ENCODE data around the gene PNPLA8.
"Not testable (repeated sequence)": the region's sequence is repeated elsewhere in the genome, so short reads cannot be mapped to it uniquely, and the experiment has no call there.

The PNPLA8 gene, protein sequence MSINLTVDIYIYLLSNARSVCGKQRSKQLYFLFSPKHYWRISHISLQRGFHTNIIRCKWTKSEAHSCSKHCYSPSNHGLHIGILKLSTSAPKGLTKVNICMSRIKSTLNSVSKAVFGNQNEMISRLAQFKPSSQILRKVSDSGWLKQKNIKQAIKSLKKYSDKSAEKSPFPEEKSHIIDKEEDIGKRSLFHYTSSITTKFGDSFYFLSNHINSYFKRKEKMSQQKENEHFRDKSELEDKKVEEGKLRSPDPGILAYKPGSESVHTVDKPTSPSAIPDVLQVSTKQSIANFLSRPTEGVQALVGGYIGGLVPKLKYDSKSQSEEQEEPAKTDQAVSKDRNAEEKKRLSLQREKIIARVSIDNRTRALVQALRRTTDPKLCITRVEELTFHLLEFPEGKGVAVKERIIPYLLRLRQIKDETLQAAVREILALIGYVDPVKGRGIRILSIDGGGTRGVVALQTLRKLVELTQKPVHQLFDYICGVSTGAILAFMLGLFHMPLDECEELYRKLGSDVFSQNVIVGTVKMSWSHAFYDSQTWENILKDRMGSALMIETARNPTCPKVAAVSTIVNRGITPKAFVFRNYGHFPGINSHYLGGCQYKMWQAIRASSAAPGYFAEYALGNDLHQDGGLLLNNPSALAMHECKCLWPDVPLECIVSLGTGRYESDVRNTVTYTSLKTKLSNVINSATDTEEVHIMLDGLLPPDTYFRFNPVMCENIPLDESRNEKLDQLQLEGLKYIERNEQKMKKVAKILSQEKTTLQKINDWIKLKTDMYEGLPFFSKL

DNA sequence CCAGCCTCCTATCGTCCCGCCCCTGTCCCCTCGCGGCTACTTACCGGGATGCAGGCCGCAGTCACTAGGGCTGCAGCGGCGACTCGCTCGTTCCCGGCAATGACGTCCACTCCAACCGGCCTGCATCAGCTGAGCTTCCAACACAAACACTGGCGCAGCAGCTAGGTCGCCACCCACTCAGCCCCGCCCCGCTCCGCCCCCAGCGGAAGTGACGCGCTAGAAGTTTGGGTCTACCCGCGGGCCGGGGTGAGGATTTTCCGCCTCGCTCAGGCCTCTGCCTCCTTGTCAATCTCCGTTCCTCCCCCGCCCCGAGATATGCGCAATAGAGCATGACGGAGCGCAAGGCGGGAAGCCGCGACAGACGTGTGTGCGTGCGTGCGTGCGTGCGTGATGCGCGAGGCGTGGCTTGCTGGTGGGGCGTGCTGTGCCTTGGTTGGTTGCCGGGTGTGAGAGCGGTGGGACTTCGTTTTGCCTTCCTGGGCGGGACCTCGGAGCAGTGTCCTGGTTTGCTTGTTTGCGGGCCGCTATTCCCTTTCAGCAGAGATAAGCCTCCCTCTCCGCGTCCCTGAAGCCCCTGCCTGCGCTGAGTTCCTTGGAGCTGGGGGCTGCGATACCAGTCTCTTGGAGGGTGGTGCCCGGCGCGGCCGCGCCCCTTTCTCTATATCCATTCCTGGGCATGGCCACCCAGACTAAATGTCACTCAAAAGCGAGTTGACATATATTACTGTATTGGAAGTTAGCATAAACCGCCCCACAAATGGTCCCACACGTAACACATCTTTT lies at the start of gene PNPLA8:
Gene PNPLA8 (minus strand): TSS at position 151 of the 783 bp plus-strand sequence. CDS start 10,644 bp downstream, outside the sequence.
- peak; percentile 100 for DNase-seq (ENCODE audit: low read depth in 2 of 2)

DNA sequence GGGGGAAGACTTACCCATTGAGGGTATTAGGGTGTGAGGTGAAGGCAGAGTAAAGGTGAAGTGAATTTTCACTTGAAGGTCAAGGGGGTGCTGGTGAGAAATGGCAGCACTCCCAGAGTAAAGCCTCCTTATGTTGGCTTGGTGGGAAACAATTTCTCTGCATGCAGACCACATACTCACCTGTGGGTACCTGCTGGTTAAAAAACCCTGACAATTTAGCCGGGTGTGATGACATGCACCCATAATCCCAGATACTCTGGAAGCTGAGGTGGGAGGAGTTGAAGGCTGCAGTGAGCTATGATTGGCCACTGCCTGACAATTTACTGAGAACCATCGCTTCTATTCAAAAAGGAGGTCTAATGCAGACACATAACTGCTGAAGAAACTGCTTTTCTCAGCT lies 49.2 kb upstream of the PNPLA8 start:
- DNase-seq (ENCODE audit: low read depth in 2 of 2), result no peak

DNA sequence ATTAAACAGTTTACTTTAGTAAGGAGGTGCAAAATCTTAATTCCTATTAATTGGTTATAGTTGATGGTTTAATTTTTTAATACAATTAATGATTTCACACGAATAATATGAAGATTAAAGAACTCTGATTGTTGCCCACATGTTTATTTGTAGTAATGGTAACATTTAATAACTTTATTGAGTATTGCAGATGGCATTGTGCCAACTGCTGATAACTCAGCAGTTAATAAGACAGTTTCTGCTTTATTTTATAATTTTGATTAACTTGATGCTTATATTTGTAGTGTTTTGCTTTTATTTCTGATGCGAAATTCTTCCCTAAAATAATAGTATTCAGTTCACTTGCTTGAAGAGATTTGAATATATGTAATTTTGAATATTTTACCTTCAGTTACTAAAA lies 46.5 kb upstream of the PNPLA8 start:
- DNase-seq (ENCODE audit: low read depth in 2 of 2), result no peak

DNA sequence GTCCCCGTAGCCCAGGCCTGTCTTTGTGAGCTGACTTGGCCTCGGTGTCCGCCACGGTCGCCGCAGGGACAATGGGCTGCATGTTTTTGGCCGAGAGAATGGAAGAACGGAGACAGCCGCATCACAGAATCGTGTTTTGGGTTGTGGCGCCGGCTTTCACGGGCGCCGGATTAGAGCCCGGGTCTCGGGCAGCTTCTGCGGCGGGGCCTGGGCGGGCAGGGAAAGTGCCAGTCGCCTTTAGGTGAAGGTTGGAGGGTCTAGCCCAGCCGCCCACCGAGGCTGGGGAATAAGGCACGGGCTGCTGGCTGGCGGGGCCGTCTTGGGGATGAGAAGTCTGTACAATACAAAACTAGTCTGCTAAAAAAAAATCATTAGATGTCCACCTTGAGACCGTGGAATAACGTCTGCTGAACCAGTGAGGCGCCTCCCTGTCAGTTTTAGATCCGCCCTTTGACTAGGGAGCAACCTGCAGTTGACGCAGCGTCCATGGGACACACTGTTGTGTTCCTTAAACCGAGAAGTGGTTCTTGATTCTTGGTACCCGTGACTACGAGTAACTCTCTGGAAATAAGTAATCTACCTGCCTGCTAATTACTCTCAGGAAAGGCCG lies 44.3 kb upstream of the PNPLA8 start:
- peak; percentile 2 to 4 for DNase-seq (ENCODE audit: low read depth in 2 of 2)

DNA sequence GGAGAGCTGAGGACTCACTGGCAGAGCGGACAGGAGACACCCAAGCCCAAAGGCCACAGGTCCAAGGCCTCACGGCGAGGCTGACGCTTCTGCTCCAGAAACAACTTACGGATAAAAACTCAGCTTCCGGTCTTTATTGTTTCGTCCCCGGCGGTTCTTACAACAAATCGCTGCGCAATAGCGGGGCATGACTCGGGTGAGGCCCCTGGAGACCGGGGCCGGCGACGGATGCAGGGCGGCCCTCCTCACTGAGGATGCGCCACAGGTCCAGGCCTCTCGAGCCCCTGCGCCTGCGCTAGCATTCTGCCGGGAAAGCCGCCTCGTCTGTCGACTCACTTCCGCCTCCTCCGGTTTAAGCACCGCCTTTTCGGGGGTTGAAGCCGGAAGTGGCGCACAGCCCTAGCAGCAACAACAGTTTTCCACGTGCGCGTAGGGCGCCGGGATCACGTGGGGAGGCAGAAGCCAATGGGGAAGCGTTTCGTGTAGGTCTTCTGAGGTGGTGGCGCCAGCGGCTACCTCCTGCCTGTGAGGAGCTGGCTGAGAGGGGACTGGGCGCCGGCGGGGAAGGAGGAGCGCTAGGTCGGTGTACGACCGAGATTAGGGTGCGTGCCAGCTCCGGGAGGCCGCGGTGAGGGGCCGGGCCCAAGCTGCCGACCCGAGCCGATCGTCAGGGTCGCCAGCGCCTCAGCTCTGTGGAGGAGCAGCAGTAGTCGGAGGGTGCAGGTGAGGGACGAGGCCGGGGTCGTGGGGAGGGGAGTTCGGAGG lies 43.6 kb upstream of the PNPLA8 start, which contains the start of the genes DNAJB9 and THAP5:
Gene DNAJB9 (plus strand): TSS at position 494 of the 765 bp plus-strand sequence. CDS start 1,853 bp downstream, outside the sequence.
Gene THAP5 (minus strand): TSS at position 326 of the 765 bp plus-strand sequence. CDS start 137 bp downstream, at position 189.
- peak; percentile 98 to 99 for DNase-seq (ENCODE audit: low read depth in 2 of 2)

DNA sequence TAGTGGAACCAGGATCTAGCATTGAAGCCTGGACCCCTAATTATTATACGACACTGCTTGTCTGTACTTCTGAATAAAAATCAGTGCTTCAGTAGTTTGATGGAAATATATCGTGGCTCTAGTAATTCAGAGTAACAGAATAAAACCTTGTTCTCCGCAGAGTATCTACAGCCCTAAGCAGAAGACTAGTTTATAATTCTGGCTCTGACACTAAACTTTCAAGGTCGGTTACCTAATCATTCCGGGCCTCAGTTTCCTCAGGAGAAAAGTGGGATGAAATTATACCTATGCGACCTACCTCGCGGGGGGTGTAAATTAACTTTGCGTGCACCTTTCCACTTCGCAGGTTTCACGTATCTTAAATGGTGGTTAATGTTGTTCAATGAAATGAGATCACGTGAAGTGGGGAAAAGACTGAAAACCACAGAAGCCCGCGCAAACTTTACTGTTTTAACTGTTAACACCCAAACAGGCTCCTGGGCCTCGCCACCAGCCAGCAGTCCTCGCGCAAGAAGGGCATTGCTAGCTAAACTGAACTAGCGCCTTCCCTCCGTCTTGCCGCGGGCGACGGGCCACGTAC lies 43.0 kb upstream of the PNPLA8 start:
- no peak for DNase-seq (ENCODE audit: low read depth in 2 of 2)

DNA sequence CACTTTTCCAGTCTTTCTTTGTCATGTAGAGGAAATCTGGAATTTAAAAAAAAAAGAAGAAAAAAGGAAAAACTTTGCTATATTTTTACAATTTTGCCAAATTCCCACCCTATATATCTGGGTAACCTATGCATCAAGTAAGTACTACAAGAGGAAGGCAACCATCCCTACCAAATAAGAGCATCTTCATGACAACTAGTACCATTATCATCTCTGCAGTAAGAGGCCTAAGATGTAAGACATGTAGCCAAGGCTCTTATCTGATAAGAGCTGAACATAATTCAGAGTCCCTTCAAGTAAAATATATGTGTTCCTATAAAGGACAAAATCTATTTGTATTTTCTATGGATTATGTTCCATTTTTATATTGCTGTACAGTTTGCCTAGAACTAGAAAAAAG lies 40.1 kb upstream of the PNPLA8 start:
- DNase-seq (ENCODE audit: low read depth in 2 of 2), result no peak

DNA sequence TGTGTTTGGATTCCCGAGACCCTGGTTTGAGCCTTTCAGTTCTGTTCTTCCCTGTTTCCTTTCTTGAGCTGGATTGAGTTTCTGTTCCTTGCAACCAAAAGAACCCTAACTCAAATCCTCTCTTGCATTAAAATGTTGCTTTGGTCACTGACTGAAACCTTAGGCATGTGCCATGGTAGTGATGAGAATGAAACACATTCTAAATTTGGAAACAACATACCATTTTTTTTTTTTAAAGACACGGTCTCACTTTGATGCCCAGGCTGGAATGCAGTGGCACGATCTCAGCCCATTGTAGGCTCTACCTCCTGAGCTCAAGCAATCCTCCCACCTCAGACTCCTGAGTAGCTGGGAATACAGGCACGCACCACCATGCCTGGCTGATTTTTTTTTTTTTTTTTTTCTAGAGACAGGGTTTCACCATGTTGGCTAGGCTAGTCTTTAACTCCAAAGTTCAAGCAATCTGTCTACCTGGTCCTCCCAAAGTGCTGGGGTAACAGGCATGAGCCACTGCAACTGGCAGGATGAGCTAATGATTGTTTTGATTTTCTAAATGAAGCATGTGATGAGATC lies 35.2 kb upstream of the PNPLA8 start:
- no peak for DNase-seq (ENCODE audit: low read depth in 2 of 2)

DNA sequence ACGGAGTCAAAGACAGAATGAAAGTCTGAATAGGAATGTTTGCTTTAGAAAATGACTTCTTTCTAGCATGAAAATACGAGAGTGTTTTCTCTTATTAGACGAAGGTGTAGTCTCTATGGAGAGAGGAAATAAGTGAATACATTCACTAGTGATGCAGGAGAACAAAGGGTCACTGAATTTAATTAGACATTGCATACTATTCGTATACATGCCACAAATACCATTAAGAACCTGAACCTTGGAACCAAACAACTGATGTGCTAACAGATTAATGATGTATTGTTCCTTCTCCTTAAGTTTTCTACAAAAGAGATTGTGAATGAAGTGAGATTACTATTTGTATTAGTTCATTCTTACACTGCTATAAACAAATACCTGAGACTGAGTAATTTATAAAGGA lies 33.3 kb upstream of the PNPLA8 start:
- no peak for DNase-seq (ENCODE audit: low read depth in 2 of 2)

DNA sequence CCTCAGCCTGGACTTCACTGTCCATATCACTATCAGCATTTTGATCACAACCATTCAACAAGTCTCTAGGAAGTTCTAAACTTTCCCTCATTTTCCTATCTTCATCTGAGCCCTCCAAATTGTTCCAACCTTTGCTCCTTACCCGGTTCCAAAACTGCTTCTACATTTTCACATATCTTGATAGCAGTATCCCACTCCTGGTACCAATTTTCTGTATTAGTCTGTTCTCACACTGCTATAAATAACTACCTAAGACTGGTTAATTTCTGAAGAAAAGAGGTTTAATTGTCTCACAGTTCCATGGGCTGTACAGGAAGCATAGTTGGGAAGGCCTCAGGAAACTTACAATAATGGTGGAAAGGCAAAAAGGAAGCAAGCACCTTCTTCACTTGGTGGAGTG lies 31.7 kb upstream of the PNPLA8 start:
- no peak for DNase-seq (ENCODE audit: low read depth in 2 of 2)

DNA sequence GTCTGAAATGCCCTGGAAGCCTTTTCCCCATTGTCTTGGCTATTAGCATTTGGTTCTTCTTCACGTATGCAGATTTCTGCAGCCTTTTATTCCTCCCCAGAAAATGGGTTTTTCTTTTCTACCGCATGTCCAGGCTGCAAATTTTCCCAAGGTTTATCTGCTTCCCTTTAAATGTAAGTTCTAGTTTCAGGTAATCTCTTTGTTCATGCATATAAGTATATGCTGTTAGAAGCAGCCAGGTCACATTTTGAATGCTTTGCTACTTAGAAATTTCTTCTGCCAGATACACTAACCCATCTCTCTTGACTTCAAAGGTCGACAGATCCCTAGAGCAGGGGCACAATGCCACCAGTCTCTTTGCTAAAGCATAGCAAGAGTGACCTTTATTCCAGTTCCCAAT lies 31.3 kb upstream of the PNPLA8 start:
- DNase-seq (ENCODE audit: low read depth in 2 of 2), result no peak

DNA sequence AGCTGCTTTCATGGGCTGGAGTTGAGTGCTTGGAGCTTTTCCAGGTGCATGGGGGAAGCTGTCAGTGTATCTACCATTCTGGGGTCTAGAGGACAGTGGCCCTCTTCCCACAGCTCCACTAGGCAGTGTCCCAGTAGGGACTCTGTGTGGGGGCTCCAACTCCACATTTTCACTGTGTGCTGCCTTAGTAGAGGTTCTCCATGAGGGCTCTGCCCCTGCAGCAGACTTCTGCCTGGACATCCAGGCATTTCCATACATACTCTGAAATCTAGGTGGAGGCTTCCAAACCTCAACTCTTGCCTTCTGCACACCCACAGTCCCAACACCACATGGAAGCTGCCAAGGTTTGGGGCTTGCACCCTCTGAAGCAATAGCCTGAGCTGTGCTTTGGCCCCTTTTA lies 30.7 kb upstream of the PNPLA8 start:
- DNase-seq (ENCODE audit: low read depth in 2 of 2), result not testable (repeated sequence)

DNA sequence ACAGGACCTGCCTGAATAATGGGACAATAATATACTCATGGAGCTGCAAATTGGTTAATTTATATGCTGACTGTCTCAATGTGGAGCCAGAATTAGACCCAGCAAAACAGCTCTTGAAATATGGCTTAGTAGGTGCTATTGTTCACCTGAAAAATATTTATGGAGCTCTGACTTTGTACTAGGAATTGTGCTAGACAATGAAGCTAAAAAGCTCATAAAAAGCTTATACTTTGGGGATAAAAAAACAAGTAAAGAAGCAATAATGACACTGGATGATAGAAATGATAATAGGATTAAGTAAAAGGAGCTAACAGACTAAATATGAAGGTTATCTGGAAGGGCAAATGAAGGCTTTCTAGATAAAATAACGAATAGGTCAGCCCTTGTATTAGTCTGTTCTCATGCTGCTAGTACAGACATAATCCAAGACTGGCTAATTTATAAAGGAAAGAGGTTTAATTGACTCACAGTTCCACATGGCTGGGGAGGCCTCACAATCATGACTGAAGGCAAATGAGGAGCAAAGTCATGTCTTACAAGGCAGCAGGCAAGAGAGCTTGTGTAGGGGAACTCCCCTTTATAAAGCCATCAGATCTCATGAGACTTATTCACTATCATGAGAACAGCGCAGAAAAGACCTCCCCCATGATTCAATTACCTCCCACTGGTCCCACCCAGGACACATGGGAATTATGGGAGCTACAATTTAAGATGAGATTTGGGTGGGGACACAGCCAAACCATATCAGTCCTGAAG lies 22.4 kb upstream of the PNPLA8 start:
- DNase-seq (ENCODE audit: low read depth in 2 of 2), result not testable (repeated sequence)

DNA sequence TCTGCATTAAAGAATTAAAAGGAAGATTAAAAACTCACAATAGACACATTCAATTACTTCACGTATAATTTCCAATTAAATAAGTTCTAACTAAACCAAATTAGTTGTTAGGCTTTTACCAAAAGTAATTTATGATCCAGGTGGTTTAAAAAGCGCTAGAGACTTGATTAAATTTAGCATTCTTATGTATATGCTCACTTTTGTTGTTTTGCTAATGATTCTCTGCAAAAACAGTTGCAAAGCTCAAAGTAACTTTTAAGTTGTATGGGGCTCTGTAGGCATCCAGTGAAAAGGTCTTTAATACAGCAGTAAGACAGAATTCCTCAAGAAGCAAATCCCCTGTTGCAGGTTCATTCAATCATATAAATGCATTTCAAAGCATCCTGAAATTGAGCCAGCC lies 15.5 kb upstream of the PNPLA8 start:
- DNase-seq (ENCODE audit: low read depth in 2 of 2), result no peak

DNA sequence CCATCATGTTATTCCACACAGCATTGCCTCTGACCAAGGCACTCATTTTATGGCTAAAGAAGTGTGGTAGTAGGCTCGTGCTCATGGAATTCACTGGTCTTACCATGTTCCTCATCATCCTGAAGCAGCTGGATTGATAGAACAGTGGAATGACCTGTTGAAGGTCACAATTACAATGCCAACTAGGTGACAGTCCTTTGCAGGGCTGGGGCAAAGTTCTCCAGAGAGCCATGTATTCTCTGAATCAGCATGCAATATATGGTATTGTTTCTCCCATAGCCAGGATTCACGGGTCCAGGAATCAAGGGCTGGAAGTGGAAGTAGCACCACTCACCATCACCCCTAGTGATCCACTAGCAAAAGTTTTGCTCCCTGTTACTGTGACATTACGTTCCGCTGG lies 12.8 kb upstream of the PNPLA8 start:
- not testable (repeated sequence) for DNase-seq (ENCODE audit: low read depth in 2 of 2)

DNA sequence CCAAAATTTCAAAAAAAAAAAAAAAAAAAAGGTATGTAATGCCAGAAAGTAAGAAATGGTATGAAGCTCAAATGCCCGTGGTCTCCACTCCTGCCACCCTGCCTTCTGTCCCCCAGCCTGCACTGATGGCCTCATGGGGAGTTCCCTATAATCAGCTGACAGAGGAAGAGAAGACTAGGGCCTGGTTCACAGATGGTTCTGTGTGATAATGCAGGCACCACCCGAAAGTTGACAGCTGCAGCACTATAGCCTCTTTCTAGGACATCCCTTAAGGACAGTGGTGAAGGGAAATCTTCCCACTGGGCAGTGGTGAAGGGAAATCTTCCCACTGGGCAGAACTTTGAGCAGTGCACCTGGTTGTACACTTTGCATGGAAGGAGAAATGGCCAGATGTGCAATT lies 12.3 kb upstream of the PNPLA8 start:
- not testable (repeated sequence) for DNase-seq (ENCODE audit: low read depth in 2 of 2)

DNA sequence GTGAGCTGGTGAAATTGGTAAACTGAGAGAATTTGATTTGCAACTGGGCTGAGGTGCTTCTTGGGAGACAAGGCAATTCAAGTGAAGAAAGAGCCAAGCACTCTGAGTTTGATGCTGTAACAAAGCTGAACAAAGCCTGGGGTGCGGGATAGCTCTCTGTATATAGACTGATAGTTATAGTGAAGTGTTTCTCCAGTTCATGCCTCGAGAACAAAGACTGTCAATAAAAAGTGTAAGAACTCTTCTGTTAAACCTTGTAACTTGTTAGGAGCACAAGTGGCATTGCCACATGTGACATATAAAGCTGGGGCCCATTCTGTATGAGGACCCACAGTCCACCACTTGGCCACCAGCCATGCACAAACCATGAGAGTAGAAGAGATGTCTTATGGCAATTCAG lies 11.3 kb upstream of the PNPLA8 start:
- DNase-seq (ENCODE audit: low read depth in 2 of 2), result no peak

DNA sequence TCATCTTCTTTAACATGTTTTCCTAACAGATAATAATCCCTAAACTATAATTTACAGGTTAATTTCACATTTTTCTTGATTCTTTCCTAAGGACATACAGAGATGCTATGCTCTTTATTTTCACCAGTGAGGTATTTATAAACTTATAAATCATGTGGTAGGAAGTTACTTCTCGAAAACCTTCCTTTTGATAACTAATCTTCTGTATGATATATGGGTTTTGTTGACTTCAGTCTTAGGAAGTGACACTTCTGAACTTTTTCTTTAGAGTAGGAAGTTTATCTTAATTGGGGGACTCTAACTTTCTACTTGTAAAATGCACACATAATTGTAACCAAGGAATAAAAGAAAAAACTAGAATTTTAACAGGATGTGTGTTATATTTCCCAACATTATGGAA lies 9.8 kb upstream of the PNPLA8 start:
- DNase-seq (ENCODE audit: low read depth in 2 of 2), result no peak

DNA sequence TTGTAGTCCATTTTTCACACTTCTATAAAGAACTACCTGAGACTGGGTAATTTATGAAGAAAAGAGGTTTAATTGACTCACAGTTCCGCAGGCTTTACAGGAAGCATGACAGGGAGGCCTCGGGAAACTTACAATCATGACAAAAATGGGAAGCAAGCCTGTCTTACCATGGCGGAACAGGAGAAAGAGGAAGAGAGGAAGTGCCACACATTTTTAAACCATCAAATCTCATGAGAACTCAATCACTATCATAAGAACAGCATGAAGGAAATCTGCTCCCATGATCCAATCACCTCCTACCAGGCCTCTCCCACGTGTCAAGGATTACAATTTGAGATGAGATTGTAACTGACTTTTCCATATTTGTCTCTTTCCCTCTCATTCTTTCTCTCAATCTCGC lies 9.3 kb upstream of the PNPLA8 start:
- DNase-seq (ENCODE audit: low read depth in 2 of 2), result no peak
